AML-193 (cell line): Measurements from ENCODE around the gene SNU13.
"Not testable (repeated sequence)": the region's sequence is repeated elsewhere in the genome, so short reads cannot be mapped to it uniquely, and the experiment has no call there.

Experiments used
- DNase-seq, 2 experiments: peaks; one replicate each; lab custom pipeline; 2025; lab: John Stamatoyannopoulos, UW

Gene SNU13

DNA sequence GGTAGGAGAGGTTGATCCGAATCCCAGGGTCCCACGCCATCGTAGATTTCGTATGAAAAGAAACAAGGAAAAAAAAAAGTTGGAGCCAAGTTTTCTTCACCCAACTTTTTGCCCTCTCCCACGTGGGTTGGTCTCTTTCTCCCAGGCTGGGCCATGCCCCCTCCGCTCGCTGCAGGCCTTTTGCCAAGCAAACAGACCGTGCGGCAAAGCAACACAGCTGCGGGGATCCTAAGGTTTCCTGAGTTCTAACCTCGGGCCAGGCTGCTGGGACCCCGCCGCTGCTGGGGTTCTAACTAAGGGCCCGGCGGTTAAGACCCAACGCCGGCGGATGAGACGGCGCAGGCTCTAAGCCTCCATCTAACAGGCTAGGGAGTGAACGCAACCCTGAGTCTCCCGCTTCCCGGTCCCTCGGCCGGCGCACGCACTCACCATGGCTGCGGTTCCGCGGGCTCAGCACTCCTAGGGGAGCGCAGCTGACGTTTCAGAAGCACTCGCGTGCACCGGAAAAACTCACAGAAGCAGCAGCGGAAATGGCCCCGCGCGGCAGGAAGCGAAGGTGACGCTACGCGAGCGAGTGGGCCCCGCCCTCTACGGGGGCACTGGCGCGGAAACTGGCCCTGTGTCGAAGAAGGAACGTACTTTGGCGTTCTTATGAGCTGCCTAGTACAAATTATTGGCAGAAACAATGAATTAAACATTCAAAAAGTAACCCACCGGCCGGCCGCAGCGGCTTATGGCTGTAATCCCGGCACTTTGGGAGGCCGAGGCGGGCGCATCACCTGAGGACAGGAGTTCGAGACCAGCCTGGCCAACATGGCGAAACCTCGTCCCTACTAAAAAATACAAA, at the start of gene SNU13:
Gene SNU13 (minus strand): TSS at position 503 of the 847 bp plus-strand sequence. CDS start 71 bp downstream, at position 432.
- DNase-seq = peak; percentile 84 to 88

DNA sequence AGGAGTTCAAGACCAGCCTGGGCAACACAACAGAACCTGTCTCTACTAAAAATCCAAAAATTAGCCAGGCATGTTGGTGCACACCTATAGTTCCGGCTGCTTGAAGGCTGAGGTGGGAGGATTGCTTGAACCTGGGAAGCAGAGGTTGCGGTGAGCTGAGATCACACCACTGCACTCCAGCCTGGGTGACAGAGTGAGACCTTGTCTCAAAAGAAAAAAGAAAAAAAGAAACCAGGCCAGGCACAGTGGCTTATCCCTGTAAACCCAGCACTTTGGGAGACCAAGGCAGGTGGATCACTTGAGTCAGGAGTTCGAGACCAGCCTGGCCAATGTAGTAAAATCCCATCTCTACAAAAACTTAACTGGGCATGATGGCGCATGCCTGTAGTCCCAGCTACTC, 44.6 kb upstream of the SNU13 start:
- not testable (repeated sequence) for DNase-seq

DNA sequence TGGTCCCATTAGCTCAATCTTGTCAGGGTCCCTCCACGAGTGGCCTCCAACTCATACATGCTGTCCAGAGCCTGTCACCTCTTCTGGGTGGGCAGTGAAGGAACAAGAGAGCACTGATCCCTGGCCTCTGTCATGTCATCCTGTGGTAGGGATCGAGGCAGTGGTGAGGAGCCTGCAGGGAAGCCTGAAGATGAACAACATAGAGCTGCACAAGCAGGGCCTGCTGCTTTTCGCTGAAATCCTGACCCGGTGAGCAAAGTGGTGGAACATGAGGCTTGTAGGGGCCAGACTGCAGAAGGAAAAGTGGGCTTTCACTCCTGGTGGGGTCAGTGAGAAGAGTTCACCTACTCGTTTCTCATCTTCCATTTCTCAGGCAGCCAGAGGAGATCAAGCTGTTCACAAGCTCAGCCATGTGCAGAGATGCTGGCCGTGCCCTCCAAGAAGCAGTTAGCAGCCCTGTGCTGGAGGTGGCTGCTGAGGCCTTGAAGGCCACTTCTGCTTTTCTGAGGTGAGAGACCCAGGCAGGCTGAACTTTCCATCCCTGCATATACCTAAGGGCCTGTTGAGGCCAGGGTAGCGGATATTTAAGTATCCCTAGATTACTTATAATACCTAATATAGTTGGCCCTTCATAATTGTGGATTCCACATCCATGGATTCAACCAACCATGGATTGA, 43.6 kb upstream of the SNU13 start:
- DNase-seq = peak; percentile 2 to 8

DNA sequence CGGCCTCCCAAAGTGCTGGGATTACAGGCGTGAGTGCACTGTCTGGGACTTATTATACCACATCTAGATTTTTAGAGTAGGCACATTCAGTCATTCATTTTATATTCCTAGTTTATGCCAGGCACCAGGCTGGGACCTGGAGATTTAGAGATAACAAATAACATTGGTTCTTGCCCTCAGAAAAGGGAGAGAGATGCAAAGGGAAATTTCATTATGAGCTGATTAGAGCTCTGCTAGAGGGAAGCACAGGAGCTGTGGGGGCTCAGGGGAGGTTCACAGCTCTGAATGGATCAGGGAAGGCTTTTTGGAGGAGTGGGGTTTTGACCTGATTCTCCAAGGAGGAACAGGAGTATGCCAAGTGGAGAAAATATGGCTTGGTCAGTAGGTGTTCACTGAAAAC, 42.9 kb upstream of the SNU13 start:
- DNase-seq = no peak

DNA sequence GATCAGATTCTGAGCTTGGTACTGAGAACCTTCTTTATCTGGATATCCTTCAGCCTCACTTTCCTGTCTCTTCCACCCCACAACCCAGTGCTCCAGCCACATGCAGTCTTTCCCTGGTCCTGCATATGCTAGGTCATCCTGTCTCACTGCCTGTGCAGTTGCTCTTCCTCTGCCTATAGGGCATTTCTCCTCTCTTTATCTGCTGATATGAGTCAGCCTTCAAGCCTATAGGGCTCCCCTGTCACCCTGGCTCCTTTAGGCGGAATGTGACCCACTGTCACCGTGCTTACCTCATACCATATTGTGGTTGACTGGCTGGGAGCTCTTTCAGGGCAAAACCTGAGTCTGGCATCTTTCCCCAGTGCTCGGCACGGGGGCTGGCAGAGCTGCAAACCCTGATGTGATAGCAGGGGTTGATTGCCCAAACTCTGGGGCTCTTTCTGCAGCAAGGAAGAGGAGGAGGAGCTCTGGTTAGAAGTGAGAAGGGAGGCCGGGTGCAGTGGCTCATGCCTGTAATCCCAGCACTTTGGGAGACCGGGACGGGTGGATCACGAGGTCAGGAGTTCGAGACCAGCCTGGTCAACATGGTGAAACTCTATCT, 36.9 kb upstream of the SNU13 start:
- no peak for DNase-seq

DNA sequence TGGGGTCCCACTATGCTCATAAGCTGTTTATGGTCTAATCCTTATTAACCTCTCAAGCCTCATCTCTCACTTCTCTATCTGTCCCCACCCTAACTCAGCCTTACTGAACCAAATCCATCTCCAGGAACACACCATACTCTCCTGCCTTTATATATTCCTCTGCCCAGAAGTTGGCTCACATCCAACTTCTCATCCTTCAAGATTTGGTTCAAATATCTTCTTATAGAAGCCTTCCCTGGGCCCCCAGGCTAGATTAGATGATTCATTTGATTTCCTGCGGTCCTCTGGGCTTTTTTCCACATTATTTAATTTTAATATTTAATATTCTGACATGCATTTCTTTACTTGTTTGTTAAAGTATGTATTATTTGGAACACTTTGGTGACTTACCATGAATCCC, 33.8 kb upstream of the SNU13 start:
- no peak for DNase-seq

DNA sequence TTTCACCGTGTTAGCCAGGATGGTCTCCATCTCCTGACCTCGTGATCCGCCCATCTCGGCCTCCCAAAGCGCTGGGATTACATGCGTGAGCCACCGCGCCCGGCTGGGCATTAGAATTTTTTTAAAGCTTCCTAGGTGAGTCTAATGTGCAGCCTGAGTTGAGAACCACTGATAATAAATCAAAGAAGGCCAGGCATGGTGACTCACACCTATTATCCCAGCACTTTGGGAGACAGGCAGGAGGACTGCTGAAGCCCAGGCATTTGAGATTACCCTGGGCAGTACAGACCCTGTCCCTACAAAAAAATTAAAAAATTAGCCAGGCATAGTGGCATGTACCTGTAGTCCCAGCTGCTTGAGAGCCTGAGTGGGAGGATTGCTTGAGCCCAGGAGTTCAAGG, 24.3 kb upstream of the SNU13 start:
- no peak for DNase-seq

DNA sequence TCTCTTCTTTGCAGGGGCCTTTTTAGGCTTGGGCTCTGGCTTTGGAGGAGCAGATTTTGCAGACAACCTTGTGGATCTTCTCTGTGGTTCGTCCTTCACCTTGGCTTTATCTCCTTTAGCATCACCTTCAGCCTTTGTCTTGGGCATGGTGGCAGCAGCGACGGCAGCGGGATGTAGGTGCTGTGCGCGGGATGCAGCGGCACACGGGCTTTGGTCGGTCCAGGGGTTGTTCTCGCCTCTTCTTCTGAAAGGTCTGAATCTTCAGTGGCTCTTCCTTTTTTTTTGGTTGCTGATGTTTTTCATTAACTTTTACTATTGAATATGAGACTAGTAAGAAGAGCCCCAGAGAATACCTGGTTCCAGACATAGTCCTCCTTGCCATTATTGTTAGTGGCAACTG, 20.7 kb upstream of the SNU13 start:
- DNase-seq = no peak

DNA sequence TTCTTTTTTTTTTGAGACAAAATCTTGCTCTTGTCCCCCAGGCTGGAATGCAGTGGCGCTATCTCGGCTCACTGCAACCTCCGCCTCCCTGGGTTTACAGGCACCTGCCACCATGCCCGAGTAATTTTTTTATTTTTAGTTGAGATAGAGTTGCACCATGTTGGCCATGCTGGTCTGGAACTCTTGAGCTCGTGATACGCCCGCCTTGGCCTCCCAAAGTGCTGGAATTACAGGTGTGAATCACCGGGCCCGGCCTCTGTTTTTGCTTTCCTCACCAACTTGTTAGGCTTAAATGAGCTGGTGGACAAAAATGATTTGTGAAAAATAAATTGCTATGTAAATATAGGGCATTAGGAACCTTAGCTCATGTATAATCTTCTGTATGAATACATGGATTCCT, 14.1 kb upstream of the SNU13 start:
- no peak for DNase-seq

DNA sequence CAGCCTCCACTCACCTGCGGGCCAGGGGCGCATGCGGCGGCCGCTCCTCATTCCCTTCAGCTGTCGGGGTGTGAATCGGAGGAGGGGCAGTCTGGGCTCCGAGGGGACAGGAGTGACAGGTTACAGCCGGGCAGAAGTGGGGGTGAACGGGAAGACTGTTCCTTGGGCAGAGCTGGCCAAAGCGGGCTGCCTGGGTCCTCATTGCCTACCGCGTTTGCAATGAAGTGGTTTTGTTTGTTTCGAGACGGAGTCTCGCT, 11.4 kb upstream of the SNU13 start:
- no peak for DNase-seq

DNA sequence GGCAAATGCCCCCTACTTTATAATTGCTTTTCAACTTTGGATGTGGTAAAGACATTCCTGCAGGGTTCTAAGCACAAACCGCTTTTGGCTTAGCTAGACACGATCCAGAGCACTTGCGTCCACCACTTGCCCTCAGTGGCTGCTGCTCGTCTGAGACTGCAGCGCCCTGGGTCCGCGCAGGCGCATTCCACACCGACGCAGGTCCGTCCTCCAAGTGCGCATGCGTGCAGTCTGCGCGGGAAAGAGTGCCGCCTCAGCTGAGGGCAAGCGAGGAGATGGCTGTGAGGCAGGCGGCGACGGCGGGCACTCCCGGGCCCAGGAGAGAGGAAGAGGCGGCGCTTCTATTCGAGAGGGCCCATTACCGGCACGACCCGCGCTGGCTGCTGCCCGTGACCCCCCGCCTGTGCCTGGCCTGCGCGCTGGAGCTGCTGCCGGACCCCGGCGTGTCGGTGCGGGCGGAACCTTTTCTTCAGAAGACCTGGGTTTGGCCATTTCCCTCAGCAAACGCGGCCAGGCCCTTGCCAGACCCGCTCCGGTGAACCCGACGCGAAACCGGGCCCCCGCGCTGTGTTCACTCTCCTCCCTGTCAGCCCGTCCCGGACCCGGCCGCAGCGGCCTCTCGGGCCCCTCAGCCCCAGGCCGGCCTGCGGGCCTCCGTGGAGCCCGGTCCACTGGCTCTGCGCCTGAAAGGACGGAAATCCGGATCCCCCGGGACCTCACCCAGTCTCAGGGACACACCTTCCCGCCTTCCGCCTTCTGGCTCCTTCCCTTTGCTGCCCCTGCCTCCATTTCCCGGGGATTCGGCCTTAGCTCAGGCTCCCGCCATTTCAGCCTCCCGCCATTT, 10.8 kb upstream of the SNU13 start, which contains the start of gene MEI1:
Gene MEI1 (plus strand): TSS at position 240 of the 844 bp plus-strand sequence. CDS start 36 bp downstream, at position 276.
- no peak for DNase-seq

DNA sequence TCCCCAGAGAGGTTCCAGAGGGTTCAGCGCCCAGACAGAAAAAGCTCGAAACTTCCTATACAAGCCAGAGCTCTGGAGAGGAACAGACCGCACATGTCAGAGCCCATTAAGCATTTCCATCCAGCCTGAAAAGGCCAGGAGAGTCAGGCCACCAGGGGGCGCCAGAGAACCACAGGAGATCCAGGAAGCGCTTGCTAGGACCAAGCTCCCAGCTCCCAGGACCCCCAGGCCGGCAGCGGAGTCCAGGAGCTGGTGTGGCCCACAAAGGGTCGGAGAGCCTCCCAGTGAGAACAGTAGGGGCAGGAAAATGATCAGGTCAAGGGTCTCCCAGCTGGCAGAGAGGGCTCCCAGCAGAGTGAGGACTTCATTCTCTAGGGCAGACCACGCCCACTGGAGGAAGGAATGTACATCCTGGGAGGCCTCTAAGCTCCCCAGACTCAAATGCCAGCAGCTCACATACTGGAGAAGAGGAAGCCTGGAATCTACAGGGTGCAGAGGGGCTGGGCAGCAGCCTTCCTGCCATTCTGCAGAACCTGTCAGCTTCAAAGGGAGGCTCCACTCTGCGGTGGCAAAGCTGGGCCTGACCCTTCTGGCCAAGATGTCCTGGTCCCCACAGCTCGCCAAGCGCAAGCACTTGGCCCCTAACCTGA, 8.6 kb upstream of the SNU13 start:
- peak; percentile 75 to 80 for DNase-seq

DNA sequence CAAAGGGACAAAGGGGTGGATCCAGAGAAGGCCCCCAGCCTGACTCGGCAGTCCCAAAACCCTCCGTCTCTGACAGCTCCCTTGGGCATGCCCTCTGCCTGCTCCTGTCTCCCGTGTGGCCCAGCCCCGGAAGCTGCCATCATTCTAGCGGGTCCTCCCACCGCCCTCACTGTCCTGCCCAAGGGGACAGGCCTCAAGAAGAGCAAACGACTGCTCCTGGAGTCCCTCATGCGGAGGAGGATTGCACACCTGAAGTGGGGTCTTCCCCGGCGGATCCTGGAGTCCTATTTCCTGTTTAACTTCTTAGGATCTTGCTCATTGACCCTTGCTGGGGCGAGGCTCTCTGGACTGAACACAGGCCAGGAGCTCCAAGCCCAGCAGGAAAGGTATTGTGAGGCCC, 8.0 kb upstream of the SNU13 start:
- DNase-seq = no peak

DNA sequence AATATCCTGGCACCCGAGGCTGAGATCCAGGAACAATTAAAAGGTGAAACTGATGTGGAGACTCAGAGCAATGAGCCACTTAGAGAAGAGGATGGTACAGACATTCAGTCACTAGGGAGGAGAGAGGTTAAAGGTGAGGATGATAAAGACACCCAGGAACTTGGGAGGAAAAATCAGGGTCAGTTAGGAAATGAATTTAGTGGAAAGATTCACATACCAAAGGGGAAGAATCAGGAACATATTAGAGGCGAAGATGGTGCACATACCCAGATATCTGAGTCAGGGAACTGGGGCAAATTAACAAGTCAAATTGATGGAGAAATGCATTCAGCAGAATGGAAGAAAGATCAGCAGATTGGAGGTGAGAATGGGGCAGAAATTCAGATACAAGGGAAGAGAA, 6.5 kb upstream of the SNU13 start:
- no peak for DNase-seq

DNA sequence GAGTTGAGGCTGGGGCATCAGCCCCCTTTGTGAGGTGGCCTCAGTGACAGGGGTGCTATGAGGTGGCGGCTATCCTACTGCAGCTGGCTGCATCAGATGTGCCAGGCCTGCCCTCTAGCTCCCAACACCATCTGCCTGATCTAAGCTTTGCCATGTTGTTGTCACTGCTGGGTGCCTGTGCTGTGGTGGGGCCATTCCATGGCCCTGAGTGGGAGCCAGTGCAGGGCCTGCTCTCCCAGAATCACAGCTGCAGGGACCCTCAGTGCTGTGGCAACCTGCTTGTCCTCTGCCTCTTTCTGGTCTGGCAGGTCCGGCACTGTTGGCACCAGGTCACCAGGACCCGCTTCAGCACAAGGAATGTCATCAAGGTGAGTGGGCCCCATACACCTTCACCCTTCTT, 1.8 kb upstream of the SNU13 start:
- no peak for DNase-seq

DNA sequence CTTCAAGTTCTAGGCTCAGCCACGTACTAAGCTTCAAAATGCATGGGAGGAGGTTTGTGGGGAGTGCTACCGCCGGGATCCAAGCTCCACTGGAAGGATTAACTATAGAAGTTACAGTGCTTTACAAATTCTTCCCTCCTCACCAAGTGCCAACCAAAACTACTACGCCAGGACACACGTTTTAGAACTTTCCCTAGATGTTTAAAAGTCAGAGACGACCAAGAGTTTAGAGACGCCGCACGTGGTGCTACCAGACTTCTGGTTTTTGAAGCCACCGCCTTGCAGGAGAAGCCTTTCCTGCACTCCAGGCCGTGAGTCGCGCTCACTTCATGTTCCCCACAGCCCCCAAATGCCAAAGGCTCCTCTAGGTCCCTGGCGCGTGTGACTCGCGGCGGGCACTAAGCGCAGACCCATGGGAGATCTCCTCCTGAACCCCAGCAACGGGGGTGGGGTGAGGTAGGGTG, 734 bp downstream of the SNU13 start:
- DNase-seq = peak; percentile 13 to 33

DNA sequence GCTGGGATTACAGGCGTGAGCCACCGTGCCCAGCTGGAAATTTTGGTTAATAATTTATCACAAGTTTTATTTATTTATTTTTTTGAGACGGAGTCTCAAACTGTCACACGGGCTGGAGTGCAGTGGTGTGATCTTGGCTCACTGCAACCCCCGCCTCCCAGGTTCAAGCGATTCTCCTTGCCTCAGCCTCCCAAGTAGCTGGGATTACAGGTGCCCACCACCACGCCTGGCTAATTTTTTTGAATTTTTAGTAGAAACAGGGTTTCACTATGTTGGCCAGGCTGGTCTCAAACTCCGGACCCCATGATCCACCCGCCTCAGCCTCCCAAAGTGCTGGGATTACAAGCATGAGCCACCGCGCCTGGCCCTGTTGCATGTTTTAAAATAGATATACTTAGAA, 1.8 kb downstream of the SNU13 start:
- DNase-seq = not testable (repeated sequence)

DNA sequence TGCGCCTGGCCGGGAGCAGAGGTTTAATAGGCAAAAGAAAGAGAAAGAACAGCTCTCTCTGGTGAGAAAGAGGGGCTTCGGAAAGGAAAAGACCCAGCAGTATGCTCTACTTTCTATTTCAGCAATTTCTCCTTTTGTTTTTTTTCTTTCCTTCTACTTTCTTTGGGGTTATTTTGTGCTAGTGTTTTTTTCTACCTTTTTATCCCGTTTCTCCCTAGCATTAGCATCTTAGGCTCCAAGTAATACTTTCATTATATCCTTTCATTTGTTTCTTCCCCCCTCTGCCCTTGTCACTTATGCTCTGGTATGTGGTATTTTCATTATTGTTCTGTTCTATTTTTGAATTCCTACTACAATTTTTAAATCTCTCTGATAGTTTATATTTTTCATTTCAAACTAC, 4.5 kb downstream of the SNU13 start:
- DNase-seq = no peak

DNA sequence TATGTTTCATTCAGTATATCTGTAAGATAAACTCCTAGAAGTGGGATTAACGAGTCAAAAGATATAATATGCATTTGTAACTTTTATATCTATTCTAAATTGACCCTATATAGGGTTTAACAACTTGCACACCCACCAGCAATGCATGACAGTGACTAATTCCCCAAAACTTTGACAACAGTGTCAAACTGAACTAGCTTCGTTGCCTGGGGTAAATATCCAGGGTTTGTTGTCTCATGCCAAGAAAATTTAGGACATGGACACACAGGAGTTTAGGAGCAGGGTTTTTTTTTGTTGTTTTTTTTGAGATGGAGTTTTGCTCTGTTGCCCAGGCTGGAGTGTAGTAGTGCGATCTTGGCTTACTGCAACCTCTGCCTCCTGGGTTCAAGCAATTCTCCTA, 5.1 kb downstream of the SNU13 start:
- DNase-seq = no peak

DNA sequence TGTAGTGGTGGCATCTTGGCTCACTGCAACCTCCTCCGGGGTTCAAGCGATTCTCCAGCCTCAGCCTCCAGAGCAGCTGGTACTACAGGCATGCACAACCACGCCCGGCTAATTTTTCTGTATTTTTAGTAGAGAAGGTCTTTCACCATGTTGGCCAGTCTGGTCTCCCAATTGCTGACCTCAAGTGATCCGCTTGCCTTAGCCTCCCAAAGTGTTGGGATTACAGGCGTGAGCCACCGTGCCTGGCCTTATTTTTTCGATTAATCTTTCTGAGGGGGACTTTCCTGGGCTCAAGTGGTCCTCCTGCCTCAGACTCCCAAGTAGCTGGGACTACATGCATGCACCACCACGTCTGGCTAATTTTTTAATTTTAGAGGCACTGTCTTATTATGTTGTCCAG, 5.6 kb downstream of the SNU13 start:
- no peak for DNase-seq

DNA sequence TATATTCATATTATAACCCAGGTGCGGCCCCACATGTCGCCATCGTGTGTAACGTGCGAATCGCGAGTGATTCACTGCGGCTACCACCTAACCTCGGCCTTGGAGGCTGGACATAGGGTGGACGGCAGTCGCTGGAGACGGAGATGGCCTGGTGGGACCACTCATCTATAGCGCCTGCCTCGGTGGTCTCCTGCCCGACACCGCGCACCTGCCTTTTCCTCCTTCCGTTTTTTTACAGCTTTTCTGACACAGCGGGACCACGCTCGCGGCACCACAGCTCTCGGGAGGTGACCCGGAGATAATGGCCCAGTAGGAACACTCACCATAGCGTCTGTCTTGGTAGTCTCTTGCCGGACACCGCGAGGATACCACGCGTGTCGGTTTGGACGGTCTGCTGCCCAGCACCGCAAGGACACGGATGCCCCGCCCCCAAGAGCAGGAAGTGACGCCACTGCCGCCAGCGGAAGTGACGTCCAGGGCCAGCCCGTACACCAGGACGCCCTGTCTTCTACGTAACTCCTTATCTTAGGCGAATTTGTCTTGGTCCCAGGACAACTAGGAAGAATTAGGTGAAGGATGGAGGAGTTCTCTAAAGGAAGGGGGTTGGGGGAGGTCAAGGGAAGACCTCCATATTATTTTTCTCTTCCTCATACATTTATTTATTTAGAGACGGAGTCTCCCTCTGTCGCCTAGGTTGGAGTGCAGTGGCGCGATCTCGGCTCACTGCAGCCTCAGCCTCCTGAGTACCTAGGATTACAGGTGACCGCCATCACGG, 6.4 kb downstream of the SNU13 start:
- peak; percentile 40 to 55 for DNase-seq
